ENCODE results near the gene MYO7B.

MYO7B gene

DNA sequence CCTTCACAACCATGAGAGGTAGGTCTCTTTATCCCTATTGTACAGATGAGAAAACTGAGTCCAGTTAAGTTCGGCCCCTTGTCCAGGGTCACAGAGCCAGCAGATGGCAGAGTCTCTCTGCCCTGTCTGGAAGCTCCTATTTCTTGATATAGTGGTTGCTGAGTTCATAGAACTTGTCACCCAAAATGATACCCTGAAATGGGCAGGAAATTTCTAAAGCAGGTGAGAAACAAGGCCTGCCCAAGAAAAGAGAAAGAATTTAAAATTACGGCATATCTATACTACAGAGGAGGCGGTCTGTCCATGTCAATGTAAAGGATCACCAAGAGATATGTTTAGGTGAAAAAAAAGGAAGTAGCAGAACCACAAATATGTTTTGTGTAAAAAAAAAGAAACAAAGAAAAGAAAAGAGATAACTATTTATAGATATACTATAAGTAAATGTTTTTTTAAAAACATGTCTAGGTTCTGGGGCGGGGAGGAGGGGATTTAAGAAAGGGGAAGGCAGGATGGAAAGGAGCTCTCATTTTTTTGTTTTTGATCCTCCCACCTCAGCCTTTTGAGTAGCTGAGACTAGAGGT is 39.8 kb downstream of the MYO7B start:
- no peak for DNase-seq

DNA sequence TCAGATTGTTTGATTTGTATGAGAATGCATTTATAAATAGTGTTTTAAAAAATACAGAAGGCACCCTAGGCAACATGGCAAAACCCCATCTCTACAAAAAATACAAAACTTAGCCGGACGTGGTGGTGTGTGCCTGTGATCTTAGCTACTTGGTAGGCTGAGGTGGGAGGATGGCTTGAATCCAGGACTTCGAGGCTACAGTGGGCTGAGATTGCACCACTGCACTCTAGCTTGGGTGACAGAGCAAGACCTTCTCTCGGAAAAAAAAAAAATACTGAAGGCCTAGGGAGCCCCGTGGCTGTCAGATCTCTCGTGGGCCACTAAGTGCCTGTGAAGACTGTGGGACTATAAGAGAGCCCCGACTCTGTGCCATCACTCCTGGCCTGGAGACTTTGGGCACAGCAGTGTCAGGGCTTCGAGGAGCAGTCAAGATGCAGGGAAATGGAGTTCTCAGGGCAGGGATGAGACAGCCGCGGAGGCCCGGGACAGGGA is 40.5 kb downstream of the MYO7B start:
- DNase-seq = no peak

DNA sequence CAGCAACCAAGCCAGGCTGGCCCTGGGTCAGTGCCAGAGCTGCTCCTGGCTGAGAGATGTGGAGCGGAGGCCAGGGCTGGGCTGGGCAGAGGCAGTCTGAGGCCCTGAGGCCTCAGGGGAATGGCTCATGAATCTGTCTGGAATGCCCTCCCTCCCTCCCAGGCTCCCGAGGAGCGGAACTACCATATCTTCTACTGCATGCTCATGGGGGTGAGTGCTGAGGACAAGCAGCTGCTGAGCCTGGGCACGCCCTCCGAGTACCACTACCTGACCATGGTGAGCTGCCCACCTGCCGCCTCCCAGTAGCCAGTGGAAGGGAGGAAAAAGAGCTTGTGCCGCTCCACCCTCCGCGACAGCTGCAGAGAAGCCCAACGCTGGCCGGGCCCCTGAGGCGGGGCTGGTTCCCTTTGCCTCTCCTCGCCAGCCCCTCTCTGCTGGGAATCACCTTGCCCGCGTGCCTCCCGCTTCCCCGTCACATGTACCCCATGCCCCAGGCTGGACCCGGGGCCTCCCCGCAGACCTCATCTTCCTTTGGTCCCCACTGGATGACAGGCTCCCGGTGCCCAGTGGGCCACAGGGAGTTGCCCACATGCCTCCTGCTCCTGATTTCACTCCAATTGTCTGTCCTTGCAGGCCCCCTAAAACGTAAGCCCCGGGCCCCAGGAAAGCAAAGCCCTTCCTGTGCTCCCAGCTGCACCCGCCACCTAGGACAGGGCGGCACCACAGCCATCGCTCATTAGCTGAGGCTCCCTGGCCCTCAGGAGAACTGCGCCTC is 41.1 kb downstream of the MYO7B start:
- no peak for DNase-seq

DNA sequence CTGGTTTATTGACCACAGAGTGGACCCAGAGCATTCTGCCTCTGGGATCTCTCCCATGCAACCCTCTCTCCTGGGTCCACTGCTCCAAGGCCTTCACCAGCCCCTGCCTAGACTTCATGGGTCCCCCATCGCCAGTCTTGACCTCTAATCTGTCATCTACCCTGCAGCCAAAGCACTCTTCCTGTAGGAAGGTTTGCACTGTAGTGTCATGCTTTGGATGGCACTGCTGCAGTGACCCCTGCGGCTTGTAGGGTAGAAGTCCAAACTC is 41.7 kb downstream of the MYO7B start:
- no peak for DNase-seq

DNA sequence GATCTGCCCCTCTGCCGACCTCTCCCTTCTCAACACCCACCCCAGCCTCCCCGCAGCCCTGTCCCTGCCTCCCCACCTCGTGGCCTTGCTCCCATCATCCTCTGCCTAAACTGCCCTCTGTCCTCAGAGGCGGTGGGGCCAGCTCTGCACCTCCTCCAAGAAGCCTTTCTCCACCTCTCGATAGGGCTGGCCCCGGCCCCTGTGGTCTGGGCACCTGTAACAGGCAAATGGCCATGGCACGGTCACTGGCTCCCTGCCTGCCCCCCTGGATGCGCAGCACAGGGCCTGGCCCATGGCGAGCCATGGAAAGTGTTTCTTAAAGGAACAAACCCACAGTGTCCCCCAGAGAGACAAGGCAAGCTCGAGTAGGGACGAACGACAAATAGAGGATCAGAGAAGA is 42.0 kb downstream of the MYO7B start:
- no peak for DNase-seq

DNA sequence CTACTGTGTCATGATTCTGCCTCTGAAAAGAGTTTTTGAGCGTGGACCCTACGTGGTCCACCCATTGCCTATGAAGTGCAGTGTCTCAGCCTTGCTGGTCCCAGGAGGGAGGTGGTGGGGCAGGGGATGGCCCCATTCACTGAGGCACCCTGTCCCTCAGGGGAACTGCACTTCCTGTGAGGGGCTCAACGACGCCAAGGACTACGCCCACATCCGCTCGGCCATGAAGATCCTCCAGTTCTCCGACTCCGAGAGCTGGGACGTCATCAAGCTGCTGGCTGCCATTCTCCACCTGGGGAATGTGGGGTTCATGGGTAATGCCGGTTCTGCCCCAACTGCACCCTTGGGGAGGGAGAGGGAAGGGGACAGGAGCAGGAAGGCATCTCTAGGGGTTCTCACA is 42.5 kb downstream of the MYO7B start:
- no peak for DNase-seq

DNA sequence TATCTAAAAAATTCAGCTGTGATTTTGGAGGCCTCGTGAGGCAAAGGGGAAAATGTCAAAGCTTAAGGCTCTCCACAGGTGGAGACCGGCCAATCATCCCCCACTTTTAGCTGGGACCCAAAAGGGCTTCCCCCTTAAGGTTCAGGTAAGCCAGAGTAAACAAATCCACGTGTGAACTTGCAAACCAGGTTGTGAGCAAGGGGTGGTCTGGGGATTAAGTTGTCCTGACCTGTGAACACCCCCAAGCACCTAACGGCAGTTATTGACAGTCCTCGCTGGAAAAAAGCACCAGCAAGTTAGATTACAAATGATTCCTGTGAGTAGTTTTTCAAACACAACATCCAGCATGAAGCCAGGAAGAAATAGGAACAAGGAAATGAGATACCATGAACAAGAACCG is 42.9 kb downstream of the MYO7B start:
- no peak for DNase-seq

DNA sequence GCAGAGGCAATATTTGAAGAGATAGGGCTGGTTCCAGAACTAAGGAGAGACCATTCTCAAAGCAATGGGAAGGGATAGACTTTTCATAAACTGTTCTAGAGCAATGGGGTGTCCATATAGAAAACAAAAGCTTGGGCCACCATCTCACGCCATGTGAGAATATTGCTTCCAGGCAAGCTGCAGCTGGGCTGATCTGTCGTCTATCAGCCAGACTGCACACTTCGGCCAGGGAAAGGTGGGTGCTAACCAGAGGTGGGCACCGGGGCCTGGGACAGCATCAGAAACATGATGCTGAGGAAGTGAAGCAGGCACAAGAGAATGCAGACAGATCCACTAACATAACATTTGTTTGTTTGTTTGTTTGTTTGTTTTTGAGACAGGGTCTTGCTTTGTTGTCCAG is 43.7 kb downstream of the MYO7B start:
- no peak for DNase-seq

DNA sequence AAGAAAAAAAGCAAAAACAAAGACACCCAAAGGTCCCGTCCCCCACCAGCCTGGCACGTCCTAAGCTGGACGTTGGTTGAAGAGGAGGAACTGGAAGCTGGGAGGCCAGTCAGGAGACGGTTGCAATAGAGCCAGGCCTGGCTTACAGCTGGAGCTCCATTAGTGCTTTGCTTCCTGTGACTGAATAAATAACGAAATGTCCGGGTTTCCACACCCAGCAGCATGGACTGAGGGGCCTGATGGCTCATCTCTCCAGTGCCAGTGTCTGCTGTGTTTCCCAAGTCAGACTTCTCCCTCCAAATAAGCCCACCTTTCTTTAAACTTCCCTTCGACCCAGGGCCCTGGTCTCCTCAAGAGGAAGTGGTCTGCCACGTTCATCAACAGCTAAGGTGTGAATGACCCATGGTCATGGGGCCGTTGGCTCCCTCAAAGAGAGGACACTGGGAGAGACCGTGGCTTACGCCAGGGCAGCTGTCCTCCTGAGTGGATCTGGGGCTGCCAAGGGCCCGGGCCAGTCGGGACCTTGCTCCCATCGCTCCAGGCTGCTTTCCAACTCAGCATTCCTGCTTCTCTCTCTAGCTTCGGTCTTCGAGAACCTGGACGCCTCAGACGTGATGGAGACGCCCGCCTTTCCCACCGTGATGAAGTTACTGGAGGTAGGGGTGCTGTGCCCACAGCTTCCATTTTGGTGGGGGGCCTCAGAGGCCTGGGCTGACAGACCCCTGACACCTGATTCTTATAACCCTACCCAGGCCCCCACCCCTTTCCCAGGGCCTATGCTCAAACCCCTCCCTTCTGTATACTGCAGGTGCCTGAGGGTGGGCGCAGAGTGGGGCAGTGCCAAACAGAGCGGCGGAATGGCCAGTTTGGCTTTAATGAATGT is 44.9 kb downstream of the MYO7B start:
- DNase-seq = no peak

DNA sequence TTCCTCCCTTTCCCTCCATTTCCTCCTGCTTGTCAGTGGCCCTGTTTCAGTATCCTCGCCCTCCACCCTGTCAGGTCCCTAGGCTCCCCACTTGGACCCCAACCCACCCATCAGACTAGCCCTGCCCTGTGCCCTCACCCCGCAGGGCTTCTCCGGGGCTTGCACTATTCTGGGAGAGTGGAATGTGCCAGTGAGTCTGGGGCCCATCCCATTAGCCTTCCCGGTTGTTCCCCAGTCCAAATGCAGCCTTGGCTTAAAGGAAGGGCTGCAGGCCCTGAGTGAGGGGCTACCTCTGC is 45.5 kb downstream of the MYO7B start:
- DNase-seq = no peak

DNA sequence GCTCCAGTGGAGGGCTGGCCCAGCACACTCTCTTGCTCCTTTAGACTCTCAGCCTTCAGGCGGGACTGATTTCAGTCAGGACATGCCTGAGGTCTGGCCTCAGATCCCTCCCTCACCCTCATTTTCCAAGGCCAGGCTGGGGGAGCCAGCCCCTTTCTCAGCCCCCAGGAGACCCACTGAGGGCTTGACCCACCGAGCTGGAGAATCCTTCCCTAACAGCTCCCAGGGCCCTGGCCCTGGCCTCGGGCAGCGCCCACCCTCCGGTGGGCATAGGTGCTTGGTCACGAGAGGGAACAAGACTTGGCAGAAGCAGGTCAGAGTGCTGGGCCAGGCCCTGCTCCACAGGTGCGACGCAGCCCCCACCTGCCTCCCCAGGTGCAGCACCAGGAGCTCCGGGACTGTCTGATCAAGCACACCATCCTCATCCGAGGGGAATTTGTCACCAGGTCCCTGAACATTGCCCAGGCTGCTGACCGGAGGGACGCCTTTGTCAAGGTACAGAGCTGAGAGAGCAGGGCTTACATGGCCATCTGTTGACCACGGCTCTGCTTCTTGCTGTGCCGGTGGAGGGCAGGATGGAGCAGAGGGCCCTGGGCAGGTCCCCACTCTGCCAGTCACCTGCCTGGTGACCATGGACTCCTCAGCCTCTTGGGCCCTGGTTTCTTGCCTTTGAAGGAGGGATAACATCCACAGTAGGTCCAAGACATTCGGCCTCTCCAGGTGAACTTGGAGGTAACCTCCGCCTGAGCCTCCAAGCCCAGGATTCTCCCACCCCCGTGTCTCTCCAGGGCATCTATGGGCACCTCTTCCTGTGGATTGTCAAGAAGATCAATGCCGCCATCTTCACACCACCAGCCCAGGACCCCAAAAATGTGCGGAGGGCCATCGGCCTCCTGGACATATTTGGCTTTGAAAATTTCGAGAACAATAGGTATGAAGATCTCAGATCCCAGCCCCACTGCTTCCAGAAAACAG is 46.3 kb downstream of the MYO7B start:
- no peak for DNase-seq

DNA sequence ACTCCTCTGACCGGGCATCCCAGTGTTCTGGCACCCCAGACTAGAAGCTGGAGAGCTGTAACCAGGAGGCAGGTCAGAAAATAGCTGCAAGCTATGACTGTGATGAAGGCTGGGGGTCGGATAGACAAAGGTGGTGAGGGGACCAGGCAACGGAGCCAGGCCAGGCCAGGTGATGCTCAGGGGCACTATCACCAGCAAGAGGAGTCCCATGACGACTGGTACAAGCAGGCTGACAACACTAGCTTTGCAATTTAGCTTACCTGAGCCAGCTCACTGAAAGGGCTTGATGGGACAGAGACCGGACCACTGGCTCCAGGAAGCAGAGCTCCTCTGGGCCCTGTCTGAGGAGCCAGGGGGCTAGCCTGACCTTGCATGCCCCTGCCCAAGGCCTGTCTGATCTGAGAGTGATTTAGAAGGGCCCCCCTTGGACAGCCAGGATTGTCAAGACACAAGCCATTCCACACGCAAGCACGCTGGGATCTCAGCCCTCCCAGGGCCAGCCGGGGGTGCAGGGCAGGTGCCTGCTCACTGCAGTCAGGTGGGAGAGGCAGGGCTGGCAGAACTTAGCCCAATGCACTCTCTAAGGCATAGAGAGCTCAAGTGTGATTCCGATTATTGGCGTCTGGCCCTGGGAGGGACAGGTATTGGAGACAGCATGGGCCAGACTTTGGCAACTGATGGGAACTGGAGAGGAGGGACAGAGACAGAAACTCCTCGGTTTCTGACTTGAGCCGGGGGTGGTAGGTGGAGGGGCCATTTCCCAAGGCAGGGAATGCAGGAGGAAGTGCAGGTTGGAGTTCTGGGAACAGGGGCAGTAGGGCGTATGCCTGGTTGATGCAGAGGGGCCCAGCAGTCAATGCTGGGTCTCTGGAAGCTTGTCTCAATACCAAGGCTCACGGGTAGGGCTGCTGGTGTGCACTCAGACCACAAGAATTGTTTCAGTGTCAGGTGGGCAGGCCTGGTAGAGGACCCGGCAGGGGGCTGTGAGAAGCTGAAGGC is 47.7 kb downstream of the MYO7B start:
- DNase-seq = no peak

DNA sequence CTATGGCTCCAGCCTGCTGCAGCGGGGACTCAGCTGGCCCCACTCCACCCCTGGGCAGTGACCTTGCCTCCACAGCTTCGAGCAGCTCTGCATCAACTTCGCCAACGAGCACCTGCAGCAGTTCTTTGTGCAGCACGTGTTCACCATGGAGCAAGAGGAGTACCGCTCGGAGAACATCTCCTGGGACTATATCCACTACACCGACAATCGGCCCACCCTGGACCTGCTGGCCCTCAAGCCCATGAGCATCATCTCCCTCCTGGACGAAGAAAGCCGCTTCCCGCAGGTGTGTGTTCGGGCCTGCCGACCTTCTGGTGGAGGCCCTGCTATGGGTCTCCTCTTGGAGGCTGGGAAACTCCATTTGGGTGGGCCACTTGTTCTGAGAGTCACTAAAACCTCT is 48.6 kb downstream of the MYO7B start:
- DNase-seq = no peak

DNA sequence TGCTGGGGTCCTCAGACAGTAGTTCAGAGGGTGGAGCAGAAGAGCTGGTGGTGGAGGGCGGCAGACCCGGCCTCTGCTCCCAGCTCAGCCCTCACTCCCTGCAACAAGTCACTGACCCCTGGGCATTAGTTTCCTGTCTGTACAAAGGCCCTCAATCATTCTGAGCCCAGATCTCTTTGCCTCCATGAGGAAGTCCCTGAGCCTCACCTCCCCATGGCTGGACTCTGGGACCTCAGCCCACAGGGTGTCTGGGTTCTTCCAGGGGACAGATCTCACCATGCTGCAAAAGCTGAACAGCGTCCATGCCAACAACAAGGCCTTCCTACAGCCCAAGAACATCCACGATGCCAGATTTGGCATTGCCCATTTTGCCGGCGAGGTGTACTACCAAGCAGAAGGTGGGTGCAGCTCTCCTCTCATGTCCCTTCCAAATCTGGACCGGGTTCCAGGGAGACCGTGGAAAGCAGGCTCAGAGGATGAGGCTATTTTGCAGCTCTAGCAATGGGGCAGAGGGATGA is 49.1 kb downstream of the MYO7B start:
- DNase-seq = no peak

DNA sequence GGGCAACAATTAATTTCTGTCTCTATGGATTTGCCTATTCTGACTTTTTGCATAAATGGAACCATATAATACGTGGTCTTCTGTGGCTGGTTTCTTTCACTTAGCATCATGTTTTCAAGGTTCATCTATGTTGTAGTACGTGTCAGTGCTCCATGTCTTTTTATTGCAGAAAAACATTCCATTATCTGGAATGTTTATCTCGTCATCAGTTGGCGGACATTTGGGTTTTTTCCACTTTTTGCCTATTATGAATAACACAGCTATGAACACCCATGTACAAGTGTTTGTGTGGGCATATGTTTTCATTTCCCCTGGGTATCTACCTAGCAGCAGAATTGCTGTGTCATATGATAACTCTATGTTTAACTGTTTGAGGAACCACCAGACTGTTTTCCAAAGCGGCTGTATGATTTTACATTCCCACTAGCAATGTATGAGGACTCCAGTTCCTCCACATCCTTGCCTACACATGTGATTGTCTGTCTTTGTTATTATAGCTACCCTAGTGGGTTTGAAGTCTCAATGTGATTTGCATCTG is 49.9 kb downstream of the MYO7B start:
- DNase-seq = no peak

DNA sequence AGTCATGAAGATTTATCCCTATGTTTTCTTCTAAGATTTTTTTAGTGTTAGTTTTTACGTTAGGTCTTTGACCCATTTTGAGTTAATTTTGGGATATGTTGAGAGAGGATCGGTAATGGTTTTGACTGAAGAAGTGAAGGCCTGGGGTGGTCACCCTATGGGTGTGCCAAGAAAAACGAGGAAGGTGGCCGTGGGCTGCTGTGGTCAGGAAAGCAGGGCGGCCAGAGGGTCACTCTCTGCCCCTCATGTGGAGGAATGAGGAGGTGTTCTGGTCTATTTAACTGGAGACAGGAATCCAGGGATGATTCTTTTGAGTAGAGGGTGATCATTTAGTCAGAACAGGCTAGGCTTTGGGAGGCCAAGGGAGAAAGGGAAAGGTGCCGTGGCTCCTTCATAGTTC is 50.7 kb downstream of the MYO7B start:
- DNase-seq = no peak

DNA sequence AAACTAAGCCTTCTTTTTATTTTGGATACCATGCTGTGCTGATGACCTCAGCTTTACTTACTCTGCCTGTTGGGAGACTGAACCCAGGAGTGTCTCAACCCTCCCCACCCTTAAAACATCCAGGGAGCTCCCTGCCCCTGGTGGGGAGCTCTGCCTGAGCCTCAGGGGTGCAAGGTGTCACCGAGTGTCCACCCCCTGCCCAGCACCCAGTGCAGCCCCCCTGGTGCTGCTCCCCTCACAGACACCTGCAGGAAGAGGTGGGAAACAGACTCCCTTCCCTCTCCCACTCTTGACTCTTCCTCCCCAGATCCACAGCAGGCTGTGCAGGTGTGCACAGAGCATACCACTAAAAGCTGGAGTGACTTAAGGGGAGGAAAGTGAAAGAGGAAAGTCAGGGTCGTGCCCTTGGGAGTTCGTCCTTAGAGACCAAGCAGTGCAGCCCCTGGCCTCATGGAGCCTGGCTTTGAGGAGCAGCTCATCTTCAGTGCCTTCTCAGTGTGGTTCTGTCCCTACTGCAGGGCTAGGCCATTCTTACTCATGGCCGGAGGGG is 51.3 kb downstream of the MYO7B start:
- DNase-seq = no peak

DNA sequence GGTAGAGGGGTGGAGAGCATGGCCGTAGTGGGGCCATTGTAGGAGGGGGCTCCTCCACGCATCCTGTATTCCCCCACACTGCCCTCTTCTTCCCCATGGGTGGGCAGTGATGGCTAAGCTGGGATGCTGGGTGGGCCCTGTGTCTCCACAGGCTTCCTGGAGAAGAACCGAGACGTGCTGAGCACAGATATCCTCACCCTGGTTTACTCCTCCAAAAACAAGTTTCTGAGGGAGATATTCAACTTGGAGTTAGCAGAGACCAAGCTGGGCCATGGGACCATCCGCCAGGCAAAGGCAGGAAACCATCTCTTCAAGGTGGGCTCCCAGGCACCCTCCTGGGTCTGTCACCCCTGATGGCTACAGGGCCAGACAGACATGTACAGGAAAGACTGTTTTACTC is 52.8 kb downstream of the MYO7B start:
- no peak for DNase-seq

DNA sequence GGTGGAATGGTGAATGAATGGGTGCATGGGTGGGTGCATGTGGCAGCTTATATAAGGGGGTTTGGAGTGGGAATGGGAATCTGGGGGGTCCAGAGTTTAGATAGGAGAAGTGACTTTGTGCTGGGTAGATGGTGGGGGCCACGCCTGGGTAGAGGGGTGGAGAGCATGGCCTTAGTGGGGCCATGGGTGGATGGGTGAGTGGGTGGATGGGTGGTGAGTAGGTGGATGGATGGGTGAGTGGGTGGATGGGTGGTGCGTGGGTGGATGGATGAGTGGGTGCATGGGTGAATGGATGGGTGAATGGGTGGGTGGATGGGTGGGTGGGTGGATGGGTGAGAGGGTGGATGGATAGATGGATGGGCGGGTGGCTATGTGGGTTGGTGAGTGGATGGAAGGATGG is 53.9 kb downstream of the MYO7B start:
- no peak for DNase-seq

DNA sequence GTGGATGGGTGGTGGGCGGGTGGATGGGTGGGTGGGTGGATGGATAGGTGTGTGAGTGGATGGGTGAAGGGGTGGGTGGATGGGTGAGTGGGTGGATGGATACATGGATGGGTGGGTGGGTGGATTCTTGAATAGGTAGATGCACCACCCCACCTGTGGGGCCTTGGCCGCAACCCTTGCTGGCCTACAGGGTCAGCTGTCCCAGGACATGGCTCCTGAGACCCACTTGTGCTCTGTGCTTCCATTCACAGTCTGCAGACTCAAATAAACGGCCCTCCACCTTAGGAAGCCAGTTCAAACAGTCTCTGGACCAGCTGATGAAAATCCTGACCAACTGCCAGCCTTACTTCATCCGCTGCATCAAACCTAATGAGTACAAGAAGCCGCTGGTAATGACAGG is 54.4 kb downstream of the MYO7B start:
- no peak for DNase-seq

Data from SHP77 treated with DMSO at 0.1 percent for 48 hours (cell line).